ENCODE data around the gene PACSIN2. TPM values are rescaled to one million over a fixed set of nuclear protein-coding genes. Genes with fewer than 3 reads are reported as not detected.
"Not testable (repeated sequence)": the region's sequence is repeated elsewhere in the genome, so short reads cannot be mapped to it uniquely, and the experiment has no call there.

Gene PACSIN2
- polyA plus RNA-seq, 1 donor, result 65.3 TPM

- DNase-seq, result no peak
These were observed 85.7 kb downstream of the PACSIN2 start for GRCh38 chr22:42928969-42929837.

- no peak for DNase-seq
These were observed 87.0 kb downstream of the PACSIN2 start for GRCh38 chr22:42927966-42928365.

GRCh38 chr22:42926768-42927167 is 88.2 kb downstream of the PACSIN2 start:
- DNase-seq, result no peak

- no peak for DNase-seq
These were observed 88.8 kb downstream of the PACSIN2 start for GRCh38 chr22:42926104-42926503.

GRCh38 chr22:42925598-42925997 is 89.4 kb downstream of the PACSIN2 start:
- no peak for DNase-seq

GRCh38 chr22:42925031-42925430 is 89.9 kb downstream of the PACSIN2 start:
- not testable (repeated sequence) for DNase-seq

- DNase-seq, result no peak
These were observed 90.5 kb downstream of the PACSIN2 start for GRCh38 chr22:42924436-42924835.

- DNase-seq, result no peak
These were observed 92.4 kb downstream of the PACSIN2 start for GRCh38 chr22:42922374-42923191.

- no peak for DNase-seq
These were observed 94.7 kb downstream of the PACSIN2 start for GRCh38 chr22:42920101-42920820.

GRCh38 chr22:42919199-42919598 is 95.8 kb downstream of the PACSIN2 start:
- DNase-seq, result no peak

- no peak for DNase-seq
These were observed 96.4 kb downstream of the PACSIN2 start for GRCh38 chr22:42918500-42918899.

GRCh38 chr22:42917358-42917757 is 97.6 kb downstream of the PACSIN2 start:
- not testable (repeated sequence) for DNase-seq

- no peak for DNase-seq
These were observed 98.8 kb downstream of the PACSIN2 start for GRCh38 chr22:42915980-42916765.

- no peak for DNase-seq
These were observed 100.4 kb downstream of the PACSIN2 start for GRCh38 chr22:42914511-42915076.

GRCh38 chr22:42913874-42914510 is 101.0 kb downstream of the PACSIN2 start:
- no peak for DNase-seq

- DNase-seq, result no peak
These were observed 102.9 kb downstream of the PACSIN2 start for GRCh38 chr22:42912059-42912458.

GRCh38 chr22:42910221-42910942 is 104.6 kb downstream of the PACSIN2 start:
- DNase-seq, result no peak

GRCh38 chr22:42909363-42910058 is 105.4 kb downstream of the PACSIN2 start:
- no peak for DNase-seq

GRCh38 chr22:42908374-42908746 is 106.6 kb downstream of the PACSIN2 start:
- DNase-seq, result no peak
